Heart left ventricle (tissue), 16 donors: Measurements from ENCODE around the gene DHX35. TPM values are rescaled to one million over a fixed set of nuclear protein-coding genes. Genes with fewer than 3 reads are reported as not detected.
A peak's percentile ranks its signal among the peaks of the same experiment; 100 is the strongest.

Source experiments
- ATAC-seq, 4 donors: fragments of 200-7000 bp; cut with Tn5 transposase; one replicate each; pipeline ENCODE4 v1.9.1; 2020 to 2022; ENCODE audit warnings: moderate library complexity in 4 of 4, mild to moderate bottlenecking in 3 of 4, moderate number of reproducible peaks in 1 of 4
- DNase-seq, 5 donors: peaks; one replicate each; pipeline ENCODE4 v3.0.0-alpha.2; 2020
- H3K27ac ChIP-seq, 12 donors: fragments of 200-600 bp; sonication (generic) in 4 of 12; one replicate each; pipeline versions ENCODE4 v1.5.0 to v1.8.0; 2016 to 2022; ENCODE audit warnings: mild to moderate bottlenecking in 2 of 12
- H3K27me3 ChIP-seq, 9 donors: fragments of 200-600 bp; sonication (generic) in 2 of 9; one replicate each; pipeline versions ENCODE4 v1.5.1 to v1.8.0; 2016 to 2022; ENCODE audit warnings: mild to moderate bottlenecking in 3 of 9
- H3K36me3 ChIP-seq, 9 donors: fragments of 200-600 bp; sonication (generic) in 2 of 9; one replicate each; pipeline versions ENCODE4 v1.5.0 to v1.8.0; 2018 to 2022; ENCODE audit warnings: mild to moderate bottlenecking in 2 of 9
- H3K4me1 ChIP-seq, 12 donors: fragments of 200-600 bp; sonication (generic) in 4 of 12; one replicate each; pipeline versions ENCODE4 v1.5.0 to v1.8.0; 2016 to 2022; ENCODE audit warnings: mild to moderate bottlenecking in 3 of 12
- H3K4me3 ChIP-seq, 12 donors: fragments of 200-600 bp; sonication (generic) in 4 of 12; one replicate each; pipeline versions ENCODE4 v1.5.0 to v1.8.0; 2017 to 2022; ENCODE audit warnings: mild to moderate bottlenecking in 9 of 12, moderate library complexity in 4 of 12
- H3K9me3 ChIP-seq, 12 donors: fragments of 200-600 bp; sonication (generic) in 4 of 12; one replicate each; pipeline versions ENCODE4 v1.5.0 to v1.8.0; 2016 to 2022; ENCODE audit warnings: mild to moderate bottlenecking in 1 of 12
- CTCF ChIP-seq, 12 donors: fragments of 200-600 bp; sonication (generic) in 4 of 12; IDR thresholded peaks; one replicate each; pipeline versions ENCODE4 v1.5.0 to v1.8.0; 2018 to 2022; ENCODE audit warnings: antibody characterized with exemption in 12 of 12, mild to moderate bottlenecking in 5 of 12
- POLR2A ChIP-seq, 2 donors: fragments of 450-650 bp; IDR thresholded peaks; one replicate each; pipeline ENCODE4 v1.6.1; 2017; ENCODE audit warnings: antibody characterized with exemption in 2 of 2, mild to moderate bottlenecking in 2 of 2, moderate library complexity in 2 of 2
- WGBS, 4 donors: extraction: QIAGEN DNeasy Blood & Tissue Kit in 2 of 4; methylation state at CpG; one replicate each; pipeline versions ENCODE4 v1.1.5 to v1.1.7; 2013 to 2018; 5-methylcytosine and 5-hydroxymethylcytosine counted together
- intact Hi-C, 10 donors: fragments of 100-400 bp; cut with DNase I; formaldehyde crosslinking; loops; one replicate each; pipeline versions ENCODE4 v1.11.1 to v1.14.2; 2022
- polyA plus RNA-seq, 2 donors: library from polyadenylated mRNA; stranded (reverse); fragments of 200-250 nt; gene quantifications; one replicate each; pipeline ENCODE4 v1.2.3, GENCODE V29; 2013
- total RNA-seq, 9 donors: library from RNA; depleted of rRNA in 2 of 9; stranded (reverse); fragments of >200 nt in 2 of 9; fragmentation: NEBNext Ultra II Directional in 3 of 9; extraction: Animal tissue kit (Norgen Biotek cat#: 25700) in 3 of 9; gene quantifications; one replicate each; pipeline versions ENCODE4 v1.1.0 to v1.2.4, GENCODE V29; 2016 to 2023
- donor health status: ischemic (EF 13 %, LVEDD 7.1; RV severe dilation, severe dysfunction).
- donor health status: healthy with polysubstance abuse.
- donor health status: DM: no; HTN: yes; CAD: no.
- donor health status: DM: no; HTN: no; CAD: no.
- donor health status: ischemic (EF 25% LVEDD 6.9; RV normal size, moderate dysfunction).
- donor health status: ischemic (EF 25% LVEDD 5.7; RV mildly dilated, moderate dysfunction).
- donor health status: healthy.
- donor health status: DM: yes; HTN: yes; CAD: no.
- donor health status: ischemic (EF 35%, LVEDD 5.7; RV mildly dilated, moderate dysfunction).
- donor health status: nonischemic (EF 11% LVEDD 7.7; RV severe dilation, severe dysfunction).
- donor health status: DM: yes; HTN: yes; CAD: no.
- donor health status: PGD.
- donor health status: ischemic (EF 29% LVEDD 5.4; RV normal size, mild dysfunction).
- donor health status: nonischemic (EF 23%, LVEDD 6.1; RV moderate dilation, normal function).

The DHX35 gene
- total and polyA plus RNA-seq, 11 donors = 6.0 to 41.7 (median 11.1) TPM

DNA sequence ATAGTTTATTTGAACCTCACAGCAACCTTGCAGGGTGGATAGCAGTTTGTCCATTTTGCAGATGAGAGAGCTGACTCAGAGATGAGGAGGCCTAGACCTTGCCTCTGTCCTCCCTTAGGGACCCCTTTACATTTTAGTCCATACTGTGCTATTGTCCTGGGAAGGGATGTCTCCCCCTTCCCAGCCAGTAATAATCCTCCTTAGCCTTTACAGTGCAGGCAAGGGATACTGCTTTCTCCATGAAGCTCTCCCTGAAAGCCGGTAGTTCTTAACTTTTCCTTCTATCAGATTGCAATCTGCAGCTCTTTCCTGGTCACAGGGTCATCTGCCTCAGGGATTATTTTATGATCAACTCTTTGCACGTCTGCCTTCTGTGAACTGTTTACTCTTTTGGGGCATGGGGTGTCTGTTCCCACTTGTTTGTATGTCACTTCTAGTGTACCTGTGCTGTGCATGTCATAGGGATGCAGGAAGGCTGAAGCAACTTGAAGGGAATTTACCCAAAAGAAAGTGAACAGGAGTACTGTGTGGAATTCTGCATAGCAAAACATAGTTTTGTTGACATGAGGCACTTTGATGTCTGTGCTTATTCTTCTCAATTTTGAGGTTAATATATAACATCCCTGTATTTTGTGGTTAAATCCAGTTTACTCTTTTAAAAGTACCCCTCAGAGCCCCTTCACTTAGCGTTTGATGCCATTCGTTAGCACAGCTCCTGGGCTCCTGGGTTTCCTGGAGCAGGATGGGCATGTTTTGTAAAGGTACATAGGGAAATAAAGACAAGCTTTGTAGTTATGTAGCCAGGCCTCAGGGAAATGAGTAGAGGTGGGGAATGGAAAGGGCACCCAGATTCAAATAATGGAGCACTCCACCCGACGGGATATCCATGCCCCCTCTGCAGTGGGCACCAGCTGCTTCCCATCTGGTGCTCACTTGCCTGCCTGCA lies 38.1 kb downstream of the DHX35 start:
- DNase-seq (no peak), ATAC-seq (no peak)
- Histone ChIP-seq H3K4me3 (no peak overlapping the region), H3K4me1 (no peaks in the 10 kb centered on the region), H3K27ac (no peak overlapping the region), H3K36me3 (peaks cover 0 to 100% (median 95%) of the 10 kb centered on the region in 9 donors), H3K27me3 (no peaks in the 10 kb centered on the region), H3K9me3 (no peaks in the 10 kb centered on the region)
- intact Hi-C loops = no loop called here
- WGBS, 4 donors = 91 to 94% (median 92%) methylated on average over 6 of the region's 6 CpGs
- TF ChIP-seq CTCF (IDR thresholded peaks at IDR 0.05) (no peak), POLR2A (IDR thresholded peaks at IDR 0.05) (no peak)

DNA sequence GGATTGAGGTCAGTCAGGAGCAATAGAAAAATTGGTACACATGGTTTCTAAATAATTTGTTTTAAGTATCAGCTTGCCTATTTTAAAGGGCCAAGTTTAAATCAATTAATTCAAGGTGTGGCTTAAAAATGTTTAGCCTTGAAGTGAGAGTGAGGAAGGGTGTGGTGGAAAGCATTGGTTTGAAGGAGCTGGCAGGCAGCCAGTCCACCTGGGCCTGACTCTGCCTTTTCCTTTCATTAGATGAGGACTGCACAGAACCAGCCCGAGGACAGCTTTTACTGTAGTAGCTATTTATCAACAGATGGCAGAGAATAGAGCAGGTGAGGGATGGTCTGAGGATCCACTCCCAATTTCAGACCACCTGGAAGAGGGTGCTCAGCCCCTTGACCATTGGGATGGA lies 42.4 kb downstream of the DHX35 start:
- TF ChIP-seq CTCF (IDR thresholded peaks at IDR 0.05) (no peak), POLR2A (IDR thresholded peaks at IDR 0.05) (no peak)
- intact Hi-C loops = no loop called here
- Histone ChIP-seq H3K36me3 (peaks cover 0 to 100% (median 98%) of the 10 kb centered on the region in 9 donors), H3K27ac (no peak overlapping the region), H3K4me3 (no peak overlapping the region), H3K9me3 (no peaks in the 10 kb centered on the region), H3K27me3 (no peaks in the 10 kb centered on the region), H3K4me1 (peaks cover 0 to 12% (median 4%) of the 10 kb centered on the region in 12 donors)
- 47 to 67% (median 54%) methylated on average over 1 of the region's 1 CpG for WGBS, 4 donors
- ATAC-seq = peak in 1 of 4 donors; percentile 53
- DNase-seq = no peak

DNA sequence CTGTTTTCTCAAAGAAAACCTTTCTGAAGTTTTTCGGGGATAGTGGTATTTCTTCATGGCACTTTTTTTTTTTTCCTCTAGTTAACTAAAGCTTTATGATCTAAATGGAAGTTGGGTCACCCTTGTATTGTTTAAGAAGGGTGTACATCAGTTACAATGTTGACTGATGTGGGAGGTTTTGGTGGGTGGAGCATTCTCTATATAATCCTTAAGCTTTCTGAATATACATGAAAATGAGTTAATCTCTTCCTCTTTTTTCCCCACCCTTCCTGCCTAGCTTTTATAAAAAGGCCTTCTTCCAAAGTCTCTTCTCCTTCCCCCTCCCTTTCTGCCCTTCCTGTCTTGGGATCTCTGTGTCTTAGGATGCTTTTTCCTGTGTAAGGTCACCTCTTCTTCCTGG lies 47.2 kb downstream of the DHX35 start:
- H3K27me3 ChIP-seq = no peaks in the 10 kb centered on the region
- TF ChIP-seq CTCF (IDR thresholded peaks at IDR 0.05) = no peak
- no peak for TF ChIP-seq POLR2A (IDR thresholded peaks at IDR 0.05)
- intact Hi-C loops = no loop called here
- peak overlapping the region in 1 of 12 donors; percentile 6 for H3K27ac ChIP-seq
- H3K4me3 ChIP-seq = no peak overlapping the region
- H3K9me3 ChIP-seq = no peaks in the 10 kb centered on the region
- DNase-seq (no peak), ATAC-seq (no peak)
- peaks cover 0 to 15% (median 4%) of the 10 kb centered on the region in 12 donors for H3K4me1 ChIP-seq
- WGBS, 4 donors = 65 to 79% (median 73%) methylated on average over 1 of the region's 1 CpG
- peaks cover 0 to 98% (median 89%) of the 10 kb centered on the region in 9 donors for H3K36me3 ChIP-seq

DNA sequence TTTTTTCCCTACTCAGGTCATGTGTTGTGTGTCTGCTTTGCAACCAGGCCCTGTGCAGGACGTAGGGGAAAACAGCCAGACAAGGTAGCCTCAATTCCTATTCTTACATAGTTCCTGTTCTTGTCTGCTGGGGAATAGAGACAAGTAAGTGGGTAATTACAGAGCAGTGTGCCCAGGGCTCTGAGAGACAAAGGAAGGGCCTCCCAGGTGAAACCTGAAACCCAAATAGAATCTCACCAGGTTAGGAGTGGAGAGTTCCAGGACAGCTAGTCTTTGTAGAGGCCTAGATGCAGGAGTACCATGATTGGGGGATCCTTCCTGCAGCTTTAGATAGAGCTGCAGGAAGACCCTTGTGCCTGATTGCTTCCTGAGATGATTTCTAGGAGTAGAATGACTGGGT lies 48.4 kb downstream of the DHX35 start:
- no peak overlapping the region for H3K4me3 ChIP-seq
- WGBS, 4 donors = 80 to 86% (median 82%) methylated on average over 1 of the region's 1 CpG
- no peak overlapping the region for H3K27ac ChIP-seq
- DNase-seq (no peak), ATAC-seq (no peak)
- no peaks in the 10 kb centered on the region for H3K9me3 ChIP-seq
- peaks cover 0 to 98% (median 88%) of the 10 kb centered on the region in 9 donors for H3K36me3 ChIP-seq
- TF ChIP-seq CTCF (IDR thresholded peaks at IDR 0.05) (no peak), POLR2A (IDR thresholded peaks at IDR 0.05) (no peak)
- H3K4me1 ChIP-seq = peaks cover 0 to 15% (median 4%) of the 10 kb centered on the region in 12 donors
- intact Hi-C loops = no loop called here
- no peaks in the 10 kb centered on the region for H3K27me3 ChIP-seq
